Measurements from ENCODE around the gene INSIG1.

Gene INSIG1

DNA sequence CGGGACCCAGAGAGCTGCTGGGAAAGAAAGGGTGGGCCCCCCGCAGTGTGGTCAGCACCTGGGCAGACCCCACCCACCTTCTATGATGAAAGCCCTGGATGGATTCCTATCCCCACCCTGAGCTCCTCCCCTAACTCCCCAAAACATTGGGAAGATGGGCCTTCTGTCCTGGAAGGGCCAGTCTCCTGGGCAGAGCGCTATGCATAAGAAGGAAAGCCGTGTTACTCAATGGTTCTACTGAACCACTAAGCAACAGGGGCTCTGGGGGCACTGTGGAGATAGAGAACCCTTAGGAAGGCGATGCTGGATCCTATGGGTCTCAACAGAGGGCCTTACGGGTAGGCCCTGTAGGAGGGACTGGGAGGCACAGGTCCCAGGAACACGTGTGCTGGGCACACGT lies 30.7 kb upstream of the INSIG1 start:
- DNase-seq, result no peak

DNA sequence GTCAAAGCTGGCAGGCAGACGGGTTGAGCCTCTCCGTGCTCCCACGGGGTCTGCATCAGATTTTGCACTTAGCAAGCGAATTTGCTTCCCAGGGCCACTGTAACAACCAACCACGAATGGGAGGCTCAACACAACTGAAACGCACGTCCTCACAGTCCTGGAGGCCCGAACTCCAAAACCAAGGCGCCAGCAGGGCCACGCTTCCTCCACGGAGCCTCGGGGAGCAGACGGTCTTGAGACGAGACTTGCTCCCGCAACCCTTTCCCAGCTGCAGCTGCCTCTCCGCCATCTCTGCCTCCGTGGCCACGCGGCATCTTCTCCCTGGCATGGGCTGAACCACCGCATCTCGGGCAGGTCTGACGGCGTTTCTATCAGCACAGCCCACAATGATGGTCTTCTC lies 30.2 kb upstream of the INSIG1 start:
- no peak for DNase-seq

DNA sequence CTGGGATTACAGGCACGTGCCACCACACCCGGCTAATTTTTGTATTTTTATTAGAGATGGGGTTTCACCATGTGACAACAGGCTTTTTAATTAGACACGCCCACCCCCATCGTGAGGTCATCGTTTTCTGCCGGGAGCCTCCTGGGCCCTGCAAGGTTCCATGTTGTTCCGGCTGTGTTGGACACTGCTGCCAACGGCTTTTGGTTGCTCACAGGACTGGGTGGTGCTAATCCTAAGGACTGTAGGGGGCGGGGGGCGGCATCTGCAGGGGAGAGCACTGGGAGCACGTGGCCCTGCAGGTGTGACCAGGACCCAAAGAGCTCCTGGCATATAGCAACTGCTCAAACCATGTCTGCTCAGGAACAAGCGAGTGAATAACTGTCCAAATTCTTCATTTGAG lies 29.5 kb upstream of the INSIG1 start:
- DNase-seq, result no peak

GRCh38 chr7:155268921-155269650 lies 28.6 kb upstream of the INSIG1 start:
- no peak for DNase-seq

DNA sequence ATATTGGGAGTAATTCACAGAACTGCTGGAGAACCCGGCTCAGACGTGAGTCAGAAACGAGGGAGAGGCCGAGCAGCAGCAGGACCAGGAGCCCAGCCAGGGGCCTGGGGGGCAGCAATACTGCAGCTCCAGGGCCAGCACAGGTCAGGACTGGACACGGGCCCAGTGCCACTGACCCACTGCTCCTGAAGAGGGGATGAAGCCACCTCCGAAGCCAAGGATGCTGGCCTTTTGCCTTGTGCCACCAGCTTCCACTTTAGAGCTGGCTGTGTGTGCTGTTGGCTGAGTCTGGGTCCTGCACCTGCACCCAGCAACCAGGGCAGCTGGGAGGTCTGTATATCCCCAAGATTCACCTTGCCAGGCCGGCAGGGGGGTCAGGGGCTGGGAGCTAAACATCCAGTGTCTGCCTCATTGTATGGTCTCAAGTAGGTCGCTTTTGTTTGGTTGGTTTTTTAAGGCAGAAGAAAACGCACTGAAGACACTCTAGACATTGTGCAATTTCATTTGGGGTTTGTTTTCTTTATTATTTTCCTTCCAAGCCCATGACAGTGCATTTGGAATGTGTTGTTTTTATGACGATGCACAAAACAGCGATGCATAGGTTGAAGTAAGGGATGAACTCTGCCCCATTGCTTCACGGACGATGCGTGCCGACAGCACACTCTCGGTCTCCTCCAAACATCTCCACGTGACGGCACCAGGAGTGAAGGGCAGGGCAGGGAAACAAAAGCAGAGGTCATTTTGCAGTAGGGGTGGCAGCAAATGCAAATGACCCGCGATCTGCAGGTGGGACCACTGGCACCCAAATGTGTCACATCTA lies 27.7 kb upstream of the INSIG1 start:
- no peak for DNase-seq

GRCh38 chr7:155270861-155271260 lies 26.8 kb upstream of the INSIG1 start:
- DNase-seq, result no peak

DNA sequence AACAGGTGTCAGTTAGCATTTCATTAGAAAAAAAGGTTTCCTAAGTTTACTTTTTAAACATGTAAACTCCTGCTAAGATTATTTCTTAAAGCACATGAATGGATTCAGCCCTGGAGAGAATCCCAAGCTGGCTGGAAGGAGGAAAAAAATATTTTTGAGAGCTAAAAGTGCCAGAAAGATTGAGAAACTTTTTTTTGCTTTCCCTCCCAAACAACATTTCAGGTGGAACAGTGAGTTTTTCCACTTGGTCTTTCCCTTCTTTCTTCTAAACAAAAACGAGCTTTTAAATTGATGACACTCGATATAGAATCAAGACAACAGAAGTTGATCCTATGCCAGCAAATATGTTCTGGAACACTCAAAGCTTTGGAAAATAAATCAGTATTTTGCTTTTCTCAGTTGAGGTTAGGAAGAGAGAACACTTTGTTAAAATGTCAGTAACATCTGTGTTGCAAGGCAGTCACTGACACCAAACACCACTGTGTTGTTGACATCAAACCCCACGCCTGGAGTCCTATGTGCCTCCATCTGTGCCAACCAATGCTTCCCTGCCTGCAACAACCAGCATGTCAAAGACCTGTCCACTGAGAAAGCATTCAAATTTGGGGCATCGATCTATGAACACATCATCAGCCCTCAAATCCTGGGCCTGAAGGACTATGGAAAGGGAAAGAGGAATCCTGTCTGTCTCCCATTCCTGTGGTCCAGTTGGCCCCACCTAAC lies 22.9 kb upstream of the INSIG1 start:
- DNase-seq, result no peak

DNA sequence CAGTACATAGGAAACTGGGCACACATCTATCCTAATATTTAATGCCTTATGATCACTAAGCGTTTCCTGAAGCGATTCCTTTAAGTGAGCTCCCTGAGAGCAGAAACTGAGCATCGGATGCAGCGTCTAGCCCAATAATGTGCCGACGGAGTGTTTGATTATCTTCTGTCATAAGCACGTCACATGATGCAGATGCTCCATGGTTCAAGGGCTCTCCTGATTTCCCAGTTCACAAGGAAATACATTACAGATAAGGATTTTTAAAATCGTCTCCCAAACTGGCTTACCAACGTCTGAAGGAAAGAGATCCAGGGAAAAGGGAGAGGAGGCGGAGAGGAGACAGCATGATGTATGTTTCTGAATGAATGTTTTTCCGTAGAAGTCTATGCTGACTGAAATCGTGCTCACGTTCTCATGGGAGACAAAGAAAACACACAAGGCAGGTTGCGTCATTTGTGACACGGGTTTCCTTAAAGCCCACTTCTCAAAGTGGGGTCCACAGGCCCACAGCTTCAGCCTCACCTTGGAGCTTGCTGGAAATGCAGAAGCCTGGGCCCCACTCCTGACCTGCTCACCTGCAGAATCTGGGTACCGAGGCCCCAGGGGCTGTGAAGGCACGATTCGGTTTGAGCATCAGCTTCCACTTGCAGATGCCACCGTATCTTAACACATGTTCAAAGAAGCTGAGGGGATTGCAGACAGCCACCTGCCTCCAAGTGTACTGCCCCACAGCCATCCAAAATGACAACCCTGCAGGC lies 21.5 kb upstream of the INSIG1 start:
- no peak for DNase-seq

DNA sequence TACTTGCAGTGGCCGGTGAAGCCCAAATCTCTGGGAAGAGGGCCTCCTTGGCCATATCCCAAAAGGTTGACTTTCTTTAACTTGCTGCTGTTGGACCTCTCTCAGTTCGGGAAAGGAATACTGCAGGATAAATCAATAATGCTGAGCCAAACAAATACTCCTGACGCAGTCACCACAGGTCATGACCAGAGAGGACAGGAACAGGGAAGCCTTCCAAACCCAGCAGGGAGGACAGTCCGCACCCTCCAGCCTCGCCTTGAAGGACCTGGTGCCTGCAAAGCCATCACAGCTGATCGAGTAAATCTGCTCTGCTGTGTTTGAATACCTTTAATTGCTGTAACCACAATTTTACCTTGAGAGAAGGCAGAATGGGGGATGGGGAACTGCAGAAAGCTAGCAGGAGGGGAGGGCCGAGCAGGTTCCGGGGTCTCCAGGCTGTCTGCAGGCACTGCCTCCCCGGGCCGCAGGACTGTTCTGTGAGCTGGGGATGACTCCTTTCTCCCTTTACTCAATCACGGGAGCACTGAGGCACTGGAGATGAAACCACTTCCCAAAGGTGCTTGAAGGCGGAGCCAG lies 20.8 kb upstream of the INSIG1 start:
- DNase-seq, result no peak

DNA sequence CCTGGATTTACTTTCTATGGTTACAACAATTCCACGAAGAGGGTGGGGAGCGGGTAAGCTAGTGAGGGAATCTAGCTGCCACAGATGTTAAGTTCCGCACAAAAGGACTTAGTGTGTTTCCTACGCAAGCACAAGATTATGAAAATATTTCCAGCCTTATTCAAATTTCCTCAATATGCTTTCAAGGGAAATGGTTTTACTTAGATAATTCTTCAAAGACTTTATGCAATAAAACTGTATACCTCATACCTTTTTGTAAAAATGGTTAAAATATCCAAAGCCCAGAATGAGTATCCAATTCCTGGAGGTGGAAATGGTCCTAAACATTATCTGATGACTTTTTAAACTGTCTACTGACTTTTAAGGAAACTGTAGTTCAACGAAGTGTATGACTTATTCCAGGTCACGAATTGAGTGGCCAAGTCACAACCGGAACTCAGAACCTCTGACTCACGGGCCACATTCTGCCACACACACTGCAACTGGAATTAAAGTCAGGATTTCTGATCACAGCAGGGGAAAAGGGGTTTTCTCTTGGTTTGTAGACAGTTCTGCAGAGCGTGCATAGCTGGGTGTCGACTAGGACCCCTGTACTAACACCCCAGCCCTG lies 20.2 kb upstream of the INSIG1 start:
- no peak for DNase-seq

DNA sequence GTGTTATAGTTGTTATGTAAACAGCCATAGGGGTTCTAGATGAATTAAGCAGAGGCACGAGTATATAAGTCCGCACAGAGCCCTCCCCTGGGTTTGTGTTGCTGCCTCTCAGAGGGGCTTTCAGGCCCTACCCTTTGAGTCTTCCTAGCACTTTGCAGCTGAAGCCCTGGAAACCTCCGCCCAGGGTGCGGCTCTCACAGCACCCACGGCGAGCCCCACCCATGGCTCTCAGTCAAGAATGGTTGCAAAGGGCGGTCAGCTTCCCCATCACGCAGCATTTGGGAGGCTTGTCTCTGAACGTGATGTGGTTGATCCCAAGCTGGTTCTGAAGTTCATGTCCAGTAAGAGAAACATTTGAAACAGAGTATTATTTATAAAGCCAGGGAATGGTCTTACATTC lies 18.8 kb upstream of the INSIG1 start:
- DNase-seq, result no peak

GRCh38 chr7:155279787-155280445 lies 17.8 kb upstream of the INSIG1 start:
- DNase-seq, result no peak

GRCh38 chr7:155280446-155281397 lies 17.0 kb upstream of the INSIG1 start:
- no peak for DNase-seq

GRCh38 chr7:155281398-155281969 lies 16.2 kb upstream of the INSIG1 start:
- DNase-seq, result no peak

DNA sequence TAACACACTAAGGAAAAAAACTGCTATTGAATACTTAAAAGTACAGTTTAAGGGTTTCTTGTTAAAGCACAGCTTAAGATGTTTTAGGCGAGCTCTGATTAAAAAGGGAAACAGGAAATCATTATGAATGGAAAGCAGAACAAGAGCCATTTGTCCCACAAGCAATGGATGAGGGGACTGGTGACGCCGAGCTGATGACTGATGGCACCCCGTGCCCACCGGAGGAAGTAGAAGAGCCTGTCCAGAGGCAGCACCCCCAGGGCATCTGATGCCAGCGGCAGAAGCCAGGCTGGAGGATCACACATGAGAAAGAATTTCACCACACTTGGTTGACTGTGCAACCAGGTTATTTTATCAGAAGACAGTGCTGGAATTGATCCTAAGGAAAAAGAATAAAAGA lies 15.0 kb upstream of the INSIG1 start:
- no peak for DNase-seq

GRCh38 chr7:155283565-155284194 lies 14.0 kb upstream of the INSIG1 start:
- no peak for DNase-seq

- no peak for DNase-seq
Measured at GRCh38 chr7:155284496-155285274, 13.0 kb upstream of the INSIG1 start.

GRCh38 chr7:155285423-155285822 lies 12.3 kb upstream of the INSIG1 start:
- no peak for DNase-seq

DNA sequence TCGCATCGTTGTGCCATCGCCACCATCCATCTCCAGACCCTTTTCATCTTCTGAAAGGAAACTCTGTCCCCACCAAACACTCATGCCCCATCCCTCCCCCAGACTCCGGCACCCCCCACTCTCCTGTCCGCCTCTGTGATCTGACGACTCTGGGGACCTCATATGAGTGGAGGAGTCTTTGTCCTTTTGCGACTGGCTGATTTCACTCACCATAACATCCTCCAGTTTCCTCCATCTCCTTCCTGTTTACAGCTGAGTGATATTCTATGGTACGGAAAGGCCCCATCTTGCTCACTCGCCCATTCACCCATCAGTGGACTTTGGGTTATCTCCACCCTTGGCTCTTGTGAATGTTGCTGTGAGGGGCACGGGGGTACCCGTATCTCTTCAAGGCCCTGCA lies 11.8 kb upstream of the INSIG1 start:
- DNase-seq, result no peak
